HG03064 (cell line): ENCODE data around the gene PRKN.

Source experiments
- ATAC-seq: cut with Tn5 transposase; IDR thresholded peaks from one replicate; pipeline ENCODE4 v1.9.1; 2021; ENCODE audit warnings: low read depth; ENCODE audit not compliant: unreplicated experiment

The PRKN gene

GRCh38 chr6:161459008-161459615, 1268.5 kb downstream of the PRKN start:
- ATAC-seq = no peak

GRCh38 chr6:161458201-161458951, 1269.2 kb downstream of the PRKN start:
- ATAC-seq = no peak

- ATAC-seq = no peak
Observed at GRCh38 chr6:161455848-161456247, 1271.7 kb downstream of the PRKN start.

- ATAC-seq = no peak
Observed at GRCh38 chr6:161453558-161453957, 1274.0 kb downstream of the PRKN start.

GRCh38 chr6:161452241-161452640, 1275.3 kb downstream of the PRKN start:
- no peak for ATAC-seq

- ATAC-seq = no peak
Observed at GRCh38 chr6:161449521-161449920, 1278.0 kb downstream of the PRKN start.

- no peak for ATAC-seq
Observed at GRCh38 chr6:161446949-161447348, 1280.6 kb downstream of the PRKN start.

GRCh38 chr6:161446296-161446925, 1281.2 kb downstream of the PRKN start:
- no peak for ATAC-seq

GRCh38 chr6:161445021-161445799, 1282.4 kb downstream of the PRKN start:
- ATAC-seq = no peak

GRCh38 chr6:161444464-161444863, 1283.1 kb downstream of the PRKN start:
- ATAC-seq = no peak

- no peak for ATAC-seq
Observed at GRCh38 chr6:161443848-161444247, 1283.7 kb downstream of the PRKN start.

GRCh38 chr6:161442420-161442819, 1285.1 kb downstream of the PRKN start:
- no peak for ATAC-seq

GRCh38 chr6:161440299-161440698, 1287.3 kb downstream of the PRKN start:
- ATAC-seq = no peak

GRCh38 chr6:161439093-161439492, 1288.5 kb downstream of the PRKN start:
- ATAC-seq = no peak

GRCh38 chr6:161438430-161439030, 1289.0 kb downstream of the PRKN start:
- no peak for ATAC-seq

GRCh38 chr6:161437851-161438250, 1289.7 kb downstream of the PRKN start:
- no peak for ATAC-seq

- no peak for ATAC-seq
Observed at GRCh38 chr6:161436106-161436876, 1291.3 kb downstream of the PRKN start.

GRCh38 chr6:161435748-161436070, 1291.9 kb downstream of the PRKN start:
- ATAC-seq = no peak

GRCh38 chr6:161434921-161435747, 1292.4 kb downstream of the PRKN start:
- ATAC-seq = no peak
